HG03432 (cell line): Measurements from ENCODE around the gene TBCD.
"Not testable (repeated sequence)": the region's sequence is repeated elsewhere in the genome, so short reads cannot be mapped to it uniquely, and the experiment has no call there.

ENCODE experiments used
- ATAC-seq: cut with Tn5 transposase; IDR thresholded peaks from one replicate; pipeline ENCODE4 v1.9.1; 2021; ENCODE audit warnings: mild to moderate bottlenecking, moderate library complexity; ENCODE audit not compliant: unreplicated experiment

TBCD gene

DNA sequence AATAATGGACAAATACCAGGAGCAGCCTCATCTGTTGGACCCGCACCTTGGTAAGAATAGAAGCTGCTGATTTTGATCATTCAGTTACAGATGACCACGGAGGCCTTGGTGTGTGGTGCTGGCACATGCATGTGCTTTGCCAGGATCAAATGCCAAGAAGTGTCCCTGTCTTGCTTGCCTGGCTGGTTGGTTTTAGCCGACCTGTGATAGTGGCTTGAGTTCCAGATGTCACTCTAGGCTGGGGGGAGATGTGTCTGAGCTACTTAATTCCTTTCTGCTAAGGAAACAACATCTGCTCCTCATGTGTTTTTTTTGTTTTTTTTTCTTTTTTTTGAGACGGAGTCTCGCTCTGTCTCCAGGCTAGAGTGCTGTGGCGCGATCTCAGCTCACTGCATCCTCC is 4.3 kb downstream of the TBCD start:
- no peak for ATAC-seq

DNA sequence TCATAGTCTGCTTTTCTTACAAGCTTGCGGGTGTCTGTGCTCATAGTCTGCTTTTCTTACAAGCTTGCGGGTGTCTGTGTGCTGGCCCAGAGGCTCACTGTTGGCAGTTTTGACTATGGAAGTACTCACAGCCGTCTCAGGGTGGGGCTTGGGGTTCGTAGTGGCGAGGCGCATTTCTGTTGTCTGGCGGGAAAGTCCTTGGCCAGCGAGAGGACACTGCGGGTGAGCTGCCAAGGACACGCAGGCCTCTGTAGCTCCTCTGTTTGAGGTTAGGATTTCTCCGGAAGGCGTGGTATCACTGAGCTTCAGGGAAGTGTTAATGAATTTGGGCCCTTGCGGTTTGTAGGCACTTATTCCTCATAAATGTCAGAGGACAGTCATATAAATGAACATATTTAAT is 13.5 kb downstream of the TBCD start:
- no peak for ATAC-seq

DNA sequence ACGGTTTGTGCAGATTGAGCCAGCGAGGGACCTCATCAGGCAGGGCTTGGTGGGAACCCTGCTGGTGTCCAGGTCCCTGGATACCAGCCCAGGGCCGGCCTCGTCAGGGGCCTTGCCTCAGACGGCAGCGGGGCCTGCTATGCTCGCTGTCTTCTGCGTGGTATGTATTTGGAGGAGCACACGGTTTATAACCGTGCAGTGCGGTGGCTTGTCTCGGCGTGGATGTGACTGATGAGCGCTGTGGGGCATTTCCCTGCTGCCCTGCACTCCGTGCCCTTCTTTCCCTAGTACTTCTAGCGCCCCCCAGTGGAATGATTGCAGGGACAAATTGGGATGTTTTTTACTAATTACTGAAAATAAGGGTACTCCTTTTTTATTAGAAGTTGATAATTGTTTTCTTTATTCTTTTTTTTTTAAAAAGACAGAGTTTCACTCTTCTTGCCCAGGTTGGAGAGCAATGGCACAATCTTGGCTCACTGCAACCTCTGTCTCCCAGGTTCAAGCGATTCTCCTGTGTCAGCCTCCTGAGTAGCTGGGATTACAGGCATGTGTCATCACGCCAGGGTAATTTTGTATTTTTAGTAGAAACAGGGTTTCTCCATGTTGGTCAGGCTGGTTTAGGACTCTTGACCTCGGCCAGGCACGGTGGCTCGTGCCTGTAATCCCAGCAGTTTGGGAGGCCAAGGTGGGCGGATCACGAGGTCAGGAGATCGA is 15.3 kb downstream of the TBCD start:
- no peak for ATAC-seq

DNA sequence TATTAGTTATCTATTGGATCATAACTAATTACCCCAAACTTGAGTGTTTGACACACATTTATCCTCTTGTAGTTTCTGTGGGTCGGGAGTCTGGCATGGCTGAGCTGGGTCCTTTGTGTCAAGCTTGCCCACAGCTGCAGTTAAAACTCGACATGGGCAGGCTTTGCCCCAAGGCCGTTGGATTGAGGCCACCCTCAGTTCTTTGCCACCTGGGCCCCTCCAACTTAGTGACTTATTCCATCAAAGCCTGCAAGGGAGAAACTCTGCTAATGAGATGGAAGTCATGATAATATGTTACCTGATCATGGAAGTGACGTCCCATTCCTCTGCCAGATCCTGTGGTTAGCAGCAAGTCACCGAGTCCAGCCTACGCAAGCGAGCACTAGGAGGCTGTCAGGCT is 17.2 kb downstream of the TBCD start:
- ATAC-seq = no peak

DNA sequence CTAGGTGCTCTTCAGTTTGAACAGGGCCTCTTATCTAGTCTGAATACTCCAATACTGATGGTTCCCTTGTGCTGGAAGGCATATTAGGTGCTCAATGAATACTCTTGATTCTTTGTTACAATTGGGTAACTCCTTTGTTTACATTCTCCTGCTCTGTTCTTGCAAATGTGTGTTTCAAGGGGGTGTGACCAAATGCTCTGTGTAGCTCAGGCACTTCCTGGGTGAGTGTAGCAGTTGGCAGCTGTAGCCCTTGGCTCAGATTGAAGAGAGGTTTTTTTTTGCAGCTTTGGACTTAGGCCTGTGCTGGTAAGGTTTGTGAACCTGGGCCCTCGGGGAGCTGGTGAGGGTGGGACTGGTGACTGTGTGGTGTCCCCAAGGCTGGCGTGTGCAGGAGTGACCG is 20.2 kb downstream of the TBCD start:
- no peak for ATAC-seq

DNA sequence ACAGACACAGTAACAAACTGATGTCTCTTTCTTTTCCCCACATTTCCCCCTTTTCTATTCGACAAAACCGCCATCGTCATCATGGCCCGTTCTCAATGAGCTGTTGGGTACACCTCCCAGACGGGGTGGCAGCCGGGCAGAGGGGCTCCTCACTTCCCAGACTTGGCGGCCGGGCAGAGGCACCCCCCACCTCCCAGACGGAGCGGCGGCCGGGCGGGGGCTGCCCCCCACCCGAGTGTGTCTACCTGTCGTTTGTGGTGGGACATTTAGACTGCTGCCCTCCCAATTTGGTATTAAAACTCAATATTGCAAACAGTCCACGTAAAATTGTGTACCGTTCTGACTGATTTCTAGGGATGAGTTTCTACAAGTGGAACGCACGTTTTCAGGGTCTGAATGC is 22.6 kb downstream of the TBCD start:
- ATAC-seq = not testable (repeated sequence)

DNA sequence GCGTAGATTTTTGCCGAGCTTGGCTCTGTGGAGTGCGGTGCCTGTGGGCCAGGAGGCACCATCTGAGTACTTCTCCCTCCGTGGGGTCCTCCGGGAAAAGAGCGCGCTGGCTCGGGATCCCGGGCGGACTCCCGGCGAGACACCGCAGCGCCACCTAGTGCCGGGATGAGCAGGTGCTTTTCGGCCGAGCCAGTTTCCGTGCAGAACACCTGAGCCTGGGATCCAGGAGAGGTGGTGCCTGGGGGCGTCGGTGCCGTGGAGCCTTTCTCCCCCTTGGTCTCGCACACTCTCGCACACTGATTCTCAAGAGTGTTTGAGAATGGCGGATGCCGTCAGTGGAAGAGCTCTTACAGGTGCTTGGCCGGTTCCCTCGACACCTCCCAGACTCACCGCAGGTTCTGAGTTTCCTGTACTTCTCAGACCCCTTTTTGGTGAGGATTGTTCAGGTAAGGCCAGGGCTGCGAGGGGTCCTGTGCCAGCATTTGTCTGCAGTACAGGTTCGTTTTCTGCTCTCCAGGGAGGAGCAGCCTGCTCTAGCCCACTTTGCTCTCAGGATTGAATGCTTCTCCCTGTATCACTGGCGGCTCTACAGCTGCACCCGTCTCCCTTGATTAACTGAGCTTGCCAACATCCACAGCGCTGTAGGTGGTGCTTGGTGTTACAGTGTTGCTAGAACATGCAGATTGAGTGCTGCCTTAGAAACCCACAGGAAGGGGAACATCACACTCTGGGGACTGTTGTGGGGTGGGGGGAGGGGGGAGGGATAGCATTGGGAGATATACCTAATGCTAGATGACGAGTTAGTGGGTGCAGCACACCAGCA is 23.3 kb downstream of the TBCD start:
- ATAC-seq = no peak

DNA sequence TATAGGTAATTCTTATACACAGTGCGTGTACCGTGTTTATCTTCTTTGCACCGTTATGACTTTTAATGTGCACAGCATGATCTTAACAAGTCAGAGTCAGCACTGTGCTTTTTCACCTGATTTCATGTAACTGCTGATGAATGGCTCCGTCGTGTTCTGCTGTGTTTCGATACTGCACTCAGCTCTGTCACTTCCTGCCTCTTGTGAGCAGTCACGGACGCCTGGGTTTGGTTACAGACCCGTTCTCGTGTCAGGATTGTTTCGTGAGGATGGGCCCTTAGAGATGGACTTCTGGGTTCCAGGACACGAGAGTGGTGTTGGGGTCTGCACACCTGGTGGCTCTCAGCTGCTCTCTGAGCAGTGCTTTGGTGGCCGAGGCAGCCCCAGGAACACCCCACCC is 24.6 kb downstream of the TBCD start:
- no peak for ATAC-seq

DNA sequence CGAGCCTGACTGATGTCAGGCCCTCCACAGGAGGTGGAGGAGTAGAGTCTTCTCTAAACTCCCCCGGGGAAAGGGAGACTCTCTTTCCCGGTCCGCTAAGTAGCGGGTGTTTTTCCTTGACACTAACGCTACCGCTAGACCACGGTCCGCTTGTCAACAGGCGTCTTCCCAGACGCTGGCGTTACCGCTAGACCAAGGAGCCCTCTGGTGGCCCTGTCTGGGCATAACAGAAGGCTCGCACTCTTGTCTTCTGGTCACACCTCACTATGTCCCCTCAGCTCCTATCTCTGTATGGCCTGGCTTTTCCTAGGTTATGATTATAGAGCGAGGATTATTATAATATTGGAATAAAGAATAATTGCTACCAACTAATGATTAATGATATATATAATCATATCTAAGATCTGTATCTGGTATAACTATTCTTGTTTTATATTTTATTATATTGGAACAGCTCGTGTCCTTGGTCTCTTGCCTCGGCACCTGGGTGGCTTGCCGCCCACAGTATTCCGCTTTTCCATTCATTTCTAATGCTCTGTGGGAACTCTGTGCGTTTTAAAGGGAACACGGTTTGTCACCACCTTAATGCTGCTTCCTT is 26.0 kb downstream of the TBCD start:
- ATAC-seq = not testable (repeated sequence)

DNA sequence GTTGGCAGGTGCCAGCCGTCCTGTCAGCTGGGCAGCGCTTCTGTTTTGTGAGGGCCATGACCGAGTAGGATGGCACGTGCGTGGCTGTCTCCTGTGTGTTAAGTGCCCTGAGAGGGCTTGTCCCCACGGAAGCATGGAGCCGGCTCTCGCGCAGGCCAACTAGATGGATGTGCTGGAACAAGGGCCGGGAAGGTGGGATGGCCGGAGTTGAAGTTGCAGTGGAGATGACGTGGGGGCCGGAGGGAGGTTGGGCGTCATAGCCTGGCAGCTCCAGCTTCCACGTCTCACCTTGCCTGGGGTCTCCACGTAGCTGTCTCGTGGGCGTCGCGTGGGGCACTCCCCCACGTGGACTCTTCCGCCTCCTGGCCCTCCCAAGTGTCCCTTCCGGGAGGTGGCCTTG is 27.7 kb downstream of the TBCD start:
- no peak for ATAC-seq

DNA sequence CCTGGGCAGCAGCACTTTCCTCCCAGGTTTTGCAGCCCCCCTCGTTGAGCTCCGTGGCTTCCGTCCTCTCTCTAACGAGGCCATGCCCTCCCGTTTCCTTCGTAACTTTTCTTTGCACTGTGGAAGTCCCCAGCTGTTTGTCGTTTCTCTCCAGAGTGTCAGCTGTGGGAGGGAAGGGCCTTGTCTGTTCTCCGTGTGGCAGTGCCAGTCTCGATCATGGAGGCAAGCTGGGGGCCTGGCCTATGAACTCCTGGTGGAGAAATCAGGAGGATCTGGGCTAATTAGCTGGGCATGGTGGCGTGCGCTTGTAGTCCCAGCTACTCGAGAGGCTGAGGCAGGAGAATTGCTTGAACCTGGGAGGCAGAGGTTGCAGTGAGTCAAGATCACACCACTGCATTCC is 28.3 kb downstream of the TBCD start:
- ATAC-seq = no peak

DNA sequence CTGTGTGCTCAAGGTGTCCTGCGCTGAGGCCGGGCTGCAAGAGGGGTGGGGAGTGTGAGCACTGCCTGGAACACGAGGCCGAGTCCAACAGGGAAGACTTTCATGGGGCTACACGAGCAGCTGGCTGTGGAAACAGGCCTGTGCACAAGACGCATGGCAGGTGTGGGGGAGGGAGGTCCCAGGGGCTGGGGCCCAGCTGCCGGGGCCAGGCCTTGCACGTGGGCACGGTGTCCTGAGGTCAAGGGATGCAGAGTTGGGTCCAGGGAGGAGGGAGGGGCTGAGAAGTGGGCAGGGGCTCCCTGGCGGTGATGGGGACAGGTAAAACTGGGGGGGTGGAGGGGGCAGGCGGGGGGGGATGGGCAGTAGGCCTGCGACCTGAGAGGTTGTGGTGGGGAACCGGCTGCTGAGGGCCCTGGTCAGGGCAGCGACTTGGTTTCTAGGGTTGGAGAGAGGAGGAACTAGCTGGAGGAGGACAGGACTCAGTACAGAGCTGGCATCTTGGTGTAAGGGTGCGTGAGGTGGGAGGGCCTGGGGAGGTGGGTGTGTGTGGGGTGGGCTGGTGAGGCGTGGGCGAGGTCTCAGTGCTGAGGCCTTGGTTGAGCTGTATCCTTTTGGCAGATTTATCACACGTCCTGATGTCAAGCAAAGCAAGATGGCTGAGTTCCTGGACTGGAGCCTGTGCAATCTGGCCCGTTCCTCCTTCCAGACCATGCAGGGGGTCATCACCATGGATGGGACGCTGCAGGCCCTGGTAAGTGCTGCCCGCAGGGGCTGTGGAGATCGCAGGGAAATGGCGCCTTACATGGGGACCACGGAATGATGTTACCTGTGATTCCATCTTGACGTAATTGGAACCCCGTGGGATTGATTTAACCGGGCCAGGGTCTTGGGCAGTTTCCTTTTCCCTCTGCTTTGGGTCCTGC is 29.4 kb downstream of the TBCD start:
- ATAC-seq = no peak

DNA sequence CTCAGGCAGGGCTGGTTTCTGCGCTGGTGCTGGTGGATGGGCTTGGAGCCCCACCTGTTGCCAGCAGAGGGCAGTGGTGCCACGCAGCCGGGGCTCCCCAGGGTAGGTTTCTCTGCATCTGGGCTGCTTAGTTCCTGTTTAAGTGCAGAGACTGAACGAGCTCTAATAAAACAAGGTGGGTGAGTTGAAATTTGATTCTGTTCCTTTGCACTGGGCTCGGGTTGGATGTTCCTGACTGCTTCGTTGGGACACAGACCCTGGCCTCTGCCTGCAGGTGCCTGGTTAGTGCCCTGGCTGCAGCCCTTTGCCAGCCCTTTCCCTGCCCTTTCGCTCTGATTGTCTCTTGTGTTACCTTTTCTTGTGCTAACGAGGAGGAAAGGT is 30.0 kb downstream of the TBCD start:
- ATAC-seq = no peak

DNA sequence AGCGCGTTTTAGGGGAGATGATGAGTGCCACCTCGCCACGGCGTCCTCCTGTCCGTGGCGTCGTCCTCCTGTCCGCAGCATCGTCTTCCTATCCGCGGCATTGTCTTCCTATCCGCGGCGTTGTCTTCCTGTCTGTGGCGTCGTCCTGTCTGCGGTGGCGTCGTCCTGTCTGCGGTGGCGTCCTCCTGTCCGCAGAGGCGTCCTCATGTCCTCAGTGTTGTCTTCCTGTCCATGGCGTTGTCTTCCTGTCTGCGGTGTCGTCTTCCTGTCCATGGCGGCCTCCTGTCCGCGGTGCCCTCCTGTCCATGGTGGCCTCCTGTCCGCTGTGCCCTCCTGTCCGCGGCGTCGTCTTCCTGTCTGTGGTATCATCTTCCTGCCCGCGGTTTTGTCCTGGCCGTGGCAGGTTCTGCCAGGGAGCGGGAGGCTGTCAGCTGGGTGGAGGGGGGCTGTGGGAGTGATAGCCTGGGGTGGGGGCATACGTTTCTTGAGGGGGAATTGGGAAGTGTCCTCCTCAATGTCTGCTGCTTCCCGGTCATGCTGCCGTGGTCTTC is 30.9 kb downstream of the TBCD start:
- no peak for ATAC-seq

DNA sequence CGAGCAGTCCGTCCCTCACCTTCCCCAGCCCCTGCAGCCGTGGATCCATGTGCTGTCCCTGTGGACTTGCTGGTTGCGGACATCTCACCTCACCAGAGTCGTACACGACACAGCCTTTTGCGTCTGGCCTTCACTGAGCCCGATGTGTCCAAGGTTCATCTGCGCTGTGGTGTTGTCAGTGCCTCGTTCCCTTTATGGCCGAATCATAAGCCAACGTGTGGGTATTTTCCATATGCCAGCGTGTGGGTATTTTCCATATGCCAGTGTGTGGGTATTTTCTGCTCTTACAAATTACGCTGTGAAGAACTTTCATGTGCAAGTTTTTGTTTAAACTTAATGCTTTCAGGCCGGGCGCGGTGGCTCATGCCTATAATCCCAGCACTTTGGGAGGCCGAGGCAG is 31.6 kb downstream of the TBCD start:
- ATAC-seq = no peak

DNA sequence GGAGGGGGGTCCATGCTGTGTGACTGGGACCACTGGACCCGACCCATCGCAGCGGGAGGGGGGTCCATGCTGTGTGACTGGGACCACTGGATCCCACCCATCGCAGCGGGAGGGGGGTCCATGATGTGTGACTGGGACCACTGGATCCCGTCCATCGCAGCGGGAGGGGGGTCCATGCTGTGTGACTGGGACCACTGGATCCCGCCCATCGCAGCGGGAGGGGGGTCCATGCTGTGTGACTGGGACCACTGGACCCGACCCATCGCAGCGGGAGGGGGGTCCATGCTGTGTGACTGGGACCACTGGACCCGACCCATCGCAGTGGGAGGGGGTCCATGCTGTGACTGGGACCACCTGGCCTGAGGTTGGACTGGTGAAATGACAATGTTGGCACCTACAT is 33.7 kb downstream of the TBCD start:
- ATAC-seq = not testable (repeated sequence)

DNA sequence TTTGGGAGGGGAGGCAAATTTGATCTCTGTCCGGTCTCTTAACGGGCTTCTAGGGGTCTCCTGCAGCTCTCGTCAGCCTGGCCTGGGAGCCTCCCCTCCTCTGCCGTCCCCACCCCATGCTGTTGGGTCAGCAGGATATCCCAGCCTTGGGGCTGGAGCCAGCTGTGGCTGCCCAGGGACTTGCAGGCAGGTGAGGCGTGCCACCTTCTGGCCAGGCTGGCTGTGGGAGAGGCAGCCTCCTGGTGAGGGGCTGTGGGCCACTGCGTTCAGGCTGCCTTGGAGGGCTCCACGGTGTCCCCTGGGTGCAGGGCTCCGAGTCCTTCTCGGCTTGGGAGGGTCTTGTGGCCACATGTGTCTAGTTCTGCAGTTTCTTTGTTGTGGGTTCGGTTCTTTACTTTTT is 34.6 kb downstream of the TBCD start:
- ATAC-seq = no peak

DNA sequence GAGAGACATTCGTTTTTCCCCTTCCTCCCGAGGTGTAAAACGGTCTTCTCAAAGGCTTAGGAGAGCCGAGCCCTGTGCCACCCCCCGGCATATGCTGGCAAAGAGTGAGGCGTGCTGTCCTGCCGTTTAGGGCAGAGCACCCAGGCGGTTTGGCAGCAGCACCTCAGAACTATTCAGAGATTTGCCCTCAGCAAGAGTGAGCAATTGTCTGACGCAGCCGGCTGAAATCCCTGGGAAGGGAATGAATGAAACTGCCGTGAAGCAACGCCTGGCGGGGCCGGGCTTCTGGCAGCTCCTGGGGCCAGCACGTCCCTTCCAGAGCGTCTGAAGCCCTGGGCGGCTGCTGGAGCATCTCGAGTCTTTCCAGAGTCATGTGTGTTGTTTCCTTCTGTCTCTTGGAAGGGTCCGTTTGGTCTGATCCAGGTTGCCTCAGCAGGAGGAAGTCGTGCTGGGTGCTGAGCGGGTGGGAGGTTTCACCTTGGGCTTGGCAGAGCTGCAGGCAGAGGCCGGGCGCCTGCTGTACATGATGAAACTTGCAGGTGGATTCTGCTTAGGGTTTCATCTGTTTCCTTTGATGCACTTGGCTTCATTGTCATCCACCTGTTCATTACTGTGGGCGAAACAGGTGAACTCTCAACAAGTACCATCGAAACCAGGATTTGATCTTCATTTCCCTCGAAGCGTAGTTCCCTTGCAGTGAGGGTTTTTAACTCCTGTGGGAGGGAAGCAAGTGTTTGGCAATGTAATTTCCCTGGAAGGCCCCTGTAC is 35.4 kb downstream of the TBCD start:
- ATAC-seq = no peak

DNA sequence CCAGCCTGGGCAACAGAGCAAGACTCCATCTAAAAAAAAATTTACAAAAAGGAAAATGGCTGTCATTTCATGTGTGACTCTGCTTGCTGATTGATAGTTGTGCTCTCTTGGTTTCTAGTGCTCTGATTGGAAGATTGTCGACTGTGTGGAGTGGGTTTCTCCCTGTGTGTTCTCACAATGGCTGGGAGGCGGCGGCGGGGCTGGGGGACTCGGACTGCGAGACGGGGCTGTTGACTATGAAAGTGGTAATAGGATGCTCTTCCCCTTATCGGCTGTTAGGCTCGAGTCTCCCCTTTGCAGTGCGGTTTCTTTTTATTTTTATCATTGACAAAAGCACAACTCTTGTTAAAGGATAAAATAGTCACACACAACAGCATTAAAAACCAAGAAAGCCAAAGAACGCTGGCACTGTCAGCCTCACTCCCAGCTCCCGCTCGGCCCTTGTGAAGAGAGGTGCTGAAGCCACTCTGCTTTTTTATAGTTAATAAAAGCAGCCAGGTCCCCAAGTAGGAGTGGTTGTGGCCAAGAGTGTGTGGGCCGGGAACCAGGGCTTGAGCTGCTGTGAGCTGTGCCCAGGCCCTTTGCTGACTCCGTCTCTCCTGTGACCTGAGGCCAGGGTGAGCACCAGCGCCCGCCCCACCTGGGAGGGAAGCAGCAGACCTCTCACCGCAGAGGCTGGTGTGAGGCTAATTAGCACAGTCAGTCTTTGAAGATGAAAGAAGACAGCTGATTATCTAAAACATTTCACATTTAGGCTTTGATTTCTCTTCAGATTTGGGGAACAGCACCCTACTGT is 36.5 kb downstream of the TBCD start:
- no peak for ATAC-seq
